HG03045 (cell line): ENCODE results near the gene EPM2A.
A peak's percentile ranks its signal among the peaks of the same experiment; 100 is the strongest.

Experiments used
- ATAC-seq: cut with Tn5 transposase; IDR thresholded peaks from one replicate; pipeline ENCODE4 v1.9.1; 2021; ENCODE audit warnings: mild to moderate bottlenecking, moderate library complexity; ENCODE audit not compliant: unreplicated experiment

The EPM2A gene

DNA sequence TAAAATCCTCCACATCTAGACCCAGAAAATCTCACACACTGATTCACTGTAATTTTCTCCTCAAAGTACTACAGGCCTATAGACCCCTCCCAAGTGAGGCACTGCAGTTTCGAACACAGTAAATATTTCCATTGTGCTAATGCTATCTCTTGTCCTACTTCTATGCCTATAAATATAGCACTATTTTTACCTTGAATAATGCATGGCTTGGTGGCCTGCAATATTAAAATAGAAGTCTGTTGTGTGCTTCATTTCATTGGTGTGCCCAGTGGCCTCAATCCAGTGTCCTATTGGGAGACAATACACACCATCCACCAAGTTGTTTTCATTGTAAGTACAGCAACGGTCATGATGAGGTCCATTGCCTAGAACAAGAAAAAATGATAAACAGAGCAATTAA lies 49.4 kb downstream of the EPM2A start:
- no peak for ATAC-seq

DNA sequence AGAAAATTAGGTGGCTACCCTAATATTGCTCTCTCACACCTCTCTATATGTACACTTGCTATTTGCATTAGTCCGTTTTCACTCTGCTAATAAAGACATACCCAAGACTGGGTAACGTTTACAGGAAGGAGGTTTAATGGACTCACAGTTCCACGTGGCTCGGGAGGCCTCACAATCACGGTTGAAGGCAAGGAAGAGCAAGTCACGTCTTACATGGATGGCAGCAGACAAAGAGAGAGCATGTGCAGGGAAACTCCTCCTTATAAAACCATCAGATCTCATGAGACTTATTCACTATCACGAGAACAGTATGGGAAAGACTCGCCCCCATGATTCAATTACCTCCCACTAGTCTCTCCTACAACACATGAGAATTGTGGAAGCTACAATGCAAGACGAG lies 53.4 kb downstream of the EPM2A start:
- ATAC-seq = no peak

DNA sequence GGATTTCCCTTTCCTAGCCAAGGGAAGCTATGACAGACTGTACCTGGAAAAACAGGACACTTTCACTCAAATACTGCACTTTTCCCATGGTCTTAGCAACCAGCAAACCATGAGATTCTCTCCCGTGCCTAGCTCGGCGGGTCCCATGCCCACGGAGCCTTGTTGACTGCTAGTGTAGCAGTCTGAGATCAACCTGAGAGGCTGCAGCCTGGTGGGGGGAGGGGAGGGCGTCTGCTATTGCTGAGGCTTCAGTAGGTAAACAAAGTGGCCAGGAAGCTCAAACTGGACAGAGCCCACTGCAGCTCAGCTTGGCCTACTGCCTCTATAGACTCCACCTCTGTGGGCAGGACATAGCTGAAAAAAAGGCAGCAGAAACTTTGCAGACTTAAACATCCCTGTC lies 61.8 kb downstream of the EPM2A start:
- no peak for ATAC-seq

DNA sequence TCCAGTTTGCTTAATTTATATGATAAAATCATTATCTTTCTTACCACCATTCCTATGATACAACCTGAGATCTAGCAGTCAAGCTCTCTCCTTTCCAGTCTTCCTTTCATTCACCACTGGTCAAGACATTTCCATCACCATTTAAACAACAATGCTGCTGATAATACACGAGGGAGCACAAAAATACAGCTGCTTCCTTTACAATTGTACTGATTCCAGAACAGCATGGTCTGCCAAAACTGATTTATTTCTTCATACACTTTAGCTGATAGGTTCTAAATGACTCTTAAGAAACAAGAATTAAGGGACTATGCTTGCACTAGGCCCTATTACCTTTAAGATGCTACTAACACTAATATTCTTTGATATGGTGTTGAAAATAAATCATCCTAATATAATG lies 65.0 kb downstream of the EPM2A start:
- no peak for ATAC-seq

DNA sequence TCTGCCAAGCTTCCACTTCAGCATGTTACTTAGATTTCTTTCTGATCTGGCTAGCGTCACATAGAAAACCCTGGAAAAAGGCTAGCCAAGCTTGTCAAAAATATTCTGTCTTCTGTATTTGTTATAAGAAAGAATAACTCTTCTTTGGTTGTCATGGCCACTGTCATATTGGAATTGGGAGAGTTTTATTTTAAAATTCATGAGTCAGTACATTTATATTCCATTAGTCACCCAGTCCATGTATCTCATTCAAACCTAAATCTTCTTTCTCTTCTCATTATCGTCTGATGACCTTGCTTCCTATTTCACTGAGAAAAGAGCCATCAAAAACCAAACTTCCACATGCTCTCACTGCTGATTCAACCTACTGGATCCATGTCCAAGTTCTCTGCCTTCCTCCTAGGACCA lies 65.7 kb downstream of the EPM2A start:
- no peak for ATAC-seq

DNA sequence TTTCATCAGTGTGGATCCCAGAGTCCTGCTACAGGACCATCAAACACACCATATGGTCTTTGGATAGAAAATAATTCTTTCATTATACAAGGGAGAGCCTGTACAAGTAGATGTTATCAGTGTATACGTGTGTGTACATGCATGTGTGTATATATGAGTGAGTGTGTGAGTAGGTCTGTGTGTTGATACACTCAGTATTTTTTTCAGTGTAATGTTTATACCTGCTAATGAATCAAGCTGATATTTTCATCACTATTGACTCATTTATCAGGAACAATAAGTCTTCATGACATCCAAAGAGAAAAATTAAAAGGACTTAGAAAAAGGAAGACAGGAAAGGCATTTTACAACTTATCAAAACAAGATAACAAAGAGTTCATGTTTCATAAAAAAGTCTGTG lies 66.5 kb downstream of the EPM2A start:
- ATAC-seq = no peak

DNA sequence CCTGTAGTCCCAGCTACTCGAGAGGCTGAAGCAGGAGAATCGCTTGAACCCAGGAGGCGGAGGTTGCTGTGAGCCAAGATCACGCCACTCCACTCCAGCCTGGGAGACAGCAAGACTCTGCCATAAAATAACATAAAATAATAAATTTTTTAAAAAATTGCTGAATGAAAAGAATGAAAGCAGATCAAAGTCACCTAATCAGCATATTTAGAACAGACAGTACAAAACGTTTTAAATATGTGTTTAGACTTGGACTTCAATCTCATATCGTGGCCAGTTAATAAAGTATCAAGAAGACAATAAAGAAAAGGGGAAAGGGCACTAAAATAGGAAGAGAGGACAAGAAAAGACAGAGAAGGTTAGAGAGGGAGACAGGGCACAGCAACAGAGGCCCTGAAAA lies 74.6 kb downstream of the EPM2A start:
- no peak for ATAC-seq

DNA sequence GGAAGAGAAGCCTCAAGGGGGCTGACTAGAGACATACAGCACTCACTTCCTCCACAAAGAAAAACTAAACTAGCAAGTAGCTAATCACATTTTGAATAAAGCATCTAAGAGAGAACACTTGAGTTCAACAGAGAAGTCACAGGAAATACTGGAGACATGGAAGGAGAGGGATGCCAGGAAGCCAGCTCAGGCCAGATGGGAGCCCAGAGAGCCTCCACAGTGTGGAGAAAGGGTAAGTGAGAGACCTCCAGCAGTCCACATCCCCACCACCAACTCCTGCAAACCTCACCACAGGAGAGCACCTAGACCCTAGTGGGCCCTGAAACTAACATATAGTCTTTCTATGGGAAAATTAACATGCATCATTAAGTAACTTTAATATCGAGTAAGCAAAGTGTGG lies 79.2 kb downstream of the EPM2A start:
- no peak for ATAC-seq

DNA sequence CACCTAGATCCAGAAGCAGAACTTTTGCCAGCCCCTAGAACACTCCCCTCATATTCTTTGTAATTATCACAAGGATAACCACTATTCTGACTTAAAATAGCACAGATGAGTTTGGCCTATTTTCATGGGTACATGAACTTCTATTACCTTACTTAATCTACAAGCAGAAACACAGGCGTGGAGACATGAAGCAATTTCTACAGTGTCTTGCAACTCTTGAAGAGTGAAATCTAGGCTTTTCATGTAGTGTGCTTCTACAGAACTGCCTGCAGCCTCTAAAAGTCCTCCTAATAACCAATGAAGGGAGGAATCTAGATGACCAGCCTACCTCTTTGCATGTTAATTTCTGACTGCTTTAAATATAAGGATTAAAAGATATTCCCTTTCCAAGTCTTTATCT lies 82.7 kb downstream of the EPM2A start:
- ATAC-seq = no peak

DNA sequence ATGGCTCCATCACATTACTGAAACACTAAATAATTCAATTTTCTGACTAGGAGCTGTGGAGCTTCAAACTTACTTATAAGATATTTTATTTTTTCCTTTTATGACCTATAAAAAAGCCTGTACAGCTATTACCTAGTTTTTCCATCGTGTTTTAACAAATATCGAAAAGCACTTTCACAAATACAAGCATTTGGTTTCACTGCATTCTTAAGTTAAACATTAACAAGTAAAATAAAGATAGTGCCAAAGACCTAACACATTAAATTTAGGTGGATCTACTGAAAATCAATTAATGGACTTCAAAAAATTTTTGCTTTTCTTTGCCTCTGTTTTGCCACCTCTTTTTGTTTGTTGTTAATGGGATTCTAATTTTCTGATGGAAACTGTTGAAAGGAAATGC lies 83.3 kb downstream of the EPM2A start:
- no peak for ATAC-seq

DNA sequence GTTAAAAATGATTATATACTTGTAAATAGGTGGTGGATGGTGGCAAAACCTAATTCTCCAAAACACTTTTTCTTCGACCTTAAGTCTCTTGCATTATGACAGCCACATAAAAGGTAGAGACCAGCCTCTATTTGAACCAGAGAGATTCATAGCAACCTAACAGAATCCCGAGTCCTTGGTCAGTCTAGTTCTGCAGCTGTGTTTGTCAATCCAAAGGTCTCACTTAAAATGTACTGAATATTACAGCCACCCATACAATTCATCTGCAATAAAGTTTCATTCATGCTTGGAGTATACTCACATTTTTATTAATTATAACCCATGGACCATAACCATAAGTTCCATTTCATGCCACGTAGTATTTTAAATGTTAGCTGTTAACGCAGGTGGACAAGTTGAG lies 87.2 kb downstream of the EPM2A start:
- ATAC-seq = no peak

DNA sequence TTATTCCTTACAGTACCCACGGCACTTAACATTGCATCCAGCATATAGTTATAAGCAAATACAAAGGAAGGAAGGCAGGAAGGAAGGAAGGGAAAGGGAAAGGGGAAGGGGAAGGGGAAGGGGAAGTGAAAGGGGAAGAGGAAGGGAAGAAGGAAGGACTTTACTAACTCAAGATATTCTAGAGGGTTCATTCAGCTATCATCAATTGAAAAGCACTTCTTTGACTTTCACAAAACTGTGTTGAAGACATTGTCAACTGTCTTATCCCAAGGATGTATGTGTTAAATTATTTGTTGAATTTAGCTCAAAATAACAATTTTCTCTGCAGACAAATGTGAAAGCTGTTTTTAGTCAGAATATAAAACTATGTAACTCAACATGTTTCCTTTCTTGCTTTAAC lies 87.7 kb downstream of the EPM2A start:
- no peak for ATAC-seq

DNA sequence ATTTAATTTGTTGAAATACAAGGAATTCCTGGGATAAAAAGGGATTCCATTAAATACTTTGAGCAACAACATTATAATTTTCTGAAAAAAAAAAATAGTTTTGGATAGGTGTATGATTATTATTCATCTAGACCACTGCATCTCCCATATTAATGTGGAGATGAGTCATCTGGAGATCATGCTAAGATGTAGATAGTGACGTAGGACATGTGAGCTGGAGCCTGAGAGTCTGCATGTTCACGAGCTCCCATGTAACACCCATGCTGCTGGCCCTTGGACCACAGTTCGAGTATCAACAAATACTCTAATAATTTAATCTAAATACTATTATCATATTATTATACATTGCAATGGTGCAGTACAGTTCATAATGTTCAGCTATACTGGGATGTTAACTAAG lies 91.6 kb downstream of the EPM2A start:
- no peak for ATAC-seq

DNA sequence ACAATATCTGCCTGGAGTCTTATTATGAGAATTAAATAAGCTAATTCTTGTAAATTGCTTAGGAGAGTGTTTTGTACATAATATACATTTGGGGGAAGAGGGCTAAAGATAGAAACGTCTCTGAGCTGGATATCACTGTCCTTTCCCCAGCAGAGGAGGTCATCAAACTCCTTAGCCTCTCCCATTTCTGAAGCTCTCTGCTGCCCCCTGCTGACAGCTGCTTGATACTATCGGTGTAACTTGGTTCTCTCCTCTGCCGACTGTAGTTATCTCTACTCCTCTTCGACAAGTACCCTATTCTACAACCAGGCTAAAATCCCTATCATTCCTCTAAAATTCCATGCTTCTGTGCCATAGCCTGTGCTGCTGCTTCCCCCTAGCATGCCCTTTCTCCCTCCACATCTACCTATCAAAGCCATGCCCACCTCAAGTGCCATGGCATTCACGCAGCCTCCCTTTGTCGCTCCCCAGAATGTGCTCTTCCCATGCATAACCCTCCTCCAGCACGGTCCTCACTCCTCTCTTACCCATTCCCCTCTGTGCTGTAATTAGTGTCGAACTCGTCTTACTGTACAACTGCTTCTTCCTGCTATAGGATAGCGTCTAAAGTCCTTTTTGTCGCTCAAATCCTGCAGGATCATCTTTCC lies 101.2 kb downstream of the EPM2A start:
- ATAC-seq = peak; percentile 92

DNA sequence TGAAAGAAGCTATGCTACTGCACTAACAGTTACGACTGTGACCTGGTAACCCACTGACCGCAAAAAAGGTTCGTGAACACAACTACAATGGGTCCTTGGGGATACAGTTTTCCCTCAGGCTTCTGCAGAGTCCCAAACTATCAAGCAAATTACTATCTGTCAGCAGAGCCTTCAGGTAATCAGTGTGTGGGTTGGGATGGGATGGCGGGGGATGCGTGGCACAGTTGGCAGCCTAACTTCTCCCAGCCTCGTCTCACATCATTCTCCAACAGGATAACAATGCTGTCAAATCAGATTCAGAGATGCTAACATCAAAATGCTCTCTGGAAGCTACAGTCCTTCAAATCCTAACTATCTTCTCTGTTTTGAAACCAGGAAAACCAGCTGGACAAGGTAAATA lies 102.3 kb downstream of the EPM2A start:
- ATAC-seq = no peak

DNA sequence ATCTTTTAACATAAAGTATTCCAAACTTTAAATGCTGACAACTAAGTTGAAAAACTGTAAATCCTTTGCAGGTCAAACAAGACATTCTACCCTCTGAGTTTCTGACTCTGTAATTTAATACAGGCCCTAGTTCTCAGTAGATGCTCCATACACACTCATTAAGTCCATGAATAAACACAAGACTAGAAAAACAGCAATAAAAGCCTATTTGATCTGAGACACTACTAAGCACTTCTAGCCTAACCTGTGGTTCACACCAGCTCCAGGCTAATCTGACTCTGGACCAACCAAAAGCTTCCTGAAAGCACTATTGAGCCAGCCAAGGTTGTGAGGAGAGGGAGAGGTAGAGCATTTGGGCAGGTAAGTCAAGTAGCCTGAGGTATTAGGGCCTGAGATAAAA lies 103.9 kb downstream of the EPM2A start:
- no peak for ATAC-seq

DNA sequence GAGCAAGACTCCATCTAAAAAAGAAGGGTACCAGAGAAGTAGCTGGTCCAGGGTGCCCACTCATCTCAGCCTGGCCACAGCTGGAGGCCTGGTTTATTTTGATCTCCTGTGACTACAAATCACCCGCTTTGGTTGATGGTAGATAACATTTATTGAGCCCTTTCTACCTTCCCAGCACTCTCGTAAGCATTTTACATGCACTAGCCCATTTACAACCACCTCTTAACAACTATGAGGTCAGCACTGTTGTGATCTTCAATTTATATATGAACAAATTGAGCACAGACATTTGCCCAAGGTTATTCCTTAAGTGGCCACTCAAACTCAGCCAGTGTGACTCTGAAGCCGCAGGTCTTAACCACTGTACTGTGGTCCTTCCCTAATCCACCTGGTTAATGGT lies 104.7 kb downstream of the EPM2A start:
- ATAC-seq = no peak

DNA sequence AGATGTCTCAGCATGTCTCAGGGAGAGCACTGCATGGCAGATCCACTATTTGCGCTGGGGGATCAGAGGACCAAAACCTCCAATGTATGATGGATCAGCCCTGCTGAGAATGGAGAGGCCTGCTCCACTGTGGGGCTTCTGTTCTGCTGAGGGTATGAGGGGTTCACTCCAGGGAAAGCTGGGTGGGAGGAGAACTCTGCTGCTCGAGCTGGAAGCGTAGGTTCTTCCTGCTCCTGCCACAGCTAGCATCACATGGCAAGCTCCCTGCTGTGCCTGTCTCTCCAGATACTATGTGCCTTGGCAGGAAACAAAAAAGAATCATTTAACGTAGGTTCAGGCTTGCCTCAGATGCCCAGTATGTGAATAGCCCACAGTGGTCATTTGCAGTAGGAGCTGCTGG lies 105.8 kb downstream of the EPM2A start:
- ATAC-seq = no peak

DNA sequence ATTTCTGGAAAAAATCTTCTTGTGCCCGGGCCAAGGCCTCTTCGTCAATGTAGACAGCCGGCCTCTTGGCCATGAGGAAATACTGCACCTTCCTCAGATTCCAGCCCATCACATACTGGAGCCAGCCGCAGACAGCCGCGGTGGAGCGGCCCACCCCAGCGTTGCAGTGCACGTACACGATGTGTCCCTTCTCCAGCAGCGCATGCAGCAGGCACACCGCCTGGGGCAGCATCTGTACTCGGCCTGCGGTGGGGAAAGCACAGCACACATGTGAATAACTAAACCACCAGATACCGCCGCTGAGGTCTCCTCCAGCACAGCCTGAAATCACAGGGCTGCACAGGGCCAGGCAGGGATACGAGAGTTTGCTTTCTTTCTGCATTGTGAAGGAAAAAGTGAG lies 107.9 kb downstream of the EPM2A start:
- no peak for ATAC-seq

DNA sequence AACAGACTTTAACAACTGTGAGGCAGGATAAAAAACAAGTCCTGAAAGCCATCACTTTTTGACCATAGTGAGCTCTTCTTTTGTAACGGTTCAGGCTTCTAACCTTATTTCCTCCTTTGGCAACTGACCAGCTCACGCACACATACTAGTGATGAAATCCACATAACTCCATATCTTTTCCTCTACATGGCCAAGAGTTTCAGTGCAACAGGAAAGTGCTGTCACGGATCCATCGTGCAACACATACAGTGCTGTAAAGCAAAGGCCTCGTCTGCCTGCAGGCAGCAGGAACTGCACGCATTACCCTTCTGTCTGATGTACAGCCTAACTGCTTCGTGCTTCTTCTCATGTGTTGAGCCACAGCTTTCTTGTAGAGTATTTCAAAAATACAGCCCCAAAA lies 108.5 kb downstream of the EPM2A start:
- ATAC-seq = no peak

DNA sequence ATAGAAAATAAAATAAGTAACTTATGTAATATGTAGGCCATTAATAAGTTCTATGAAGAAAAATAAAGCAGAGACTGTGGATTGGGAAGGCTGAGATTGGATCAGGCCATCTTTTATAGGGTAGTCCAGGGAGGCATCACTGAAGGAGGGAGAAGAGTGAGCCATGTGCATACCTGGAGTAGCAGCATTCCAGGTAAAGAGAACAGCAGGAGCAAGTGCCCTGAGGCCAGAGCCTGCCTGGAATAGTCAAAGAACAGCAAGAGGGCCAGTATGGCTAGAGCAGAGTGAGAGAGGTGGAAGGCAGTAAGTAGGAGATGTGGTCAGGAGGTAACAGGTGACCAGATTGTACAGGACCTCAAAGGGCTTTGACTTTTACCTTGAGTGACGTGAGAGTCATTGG lies 112.1 kb downstream of the EPM2A start:
- ATAC-seq = no peak

DNA sequence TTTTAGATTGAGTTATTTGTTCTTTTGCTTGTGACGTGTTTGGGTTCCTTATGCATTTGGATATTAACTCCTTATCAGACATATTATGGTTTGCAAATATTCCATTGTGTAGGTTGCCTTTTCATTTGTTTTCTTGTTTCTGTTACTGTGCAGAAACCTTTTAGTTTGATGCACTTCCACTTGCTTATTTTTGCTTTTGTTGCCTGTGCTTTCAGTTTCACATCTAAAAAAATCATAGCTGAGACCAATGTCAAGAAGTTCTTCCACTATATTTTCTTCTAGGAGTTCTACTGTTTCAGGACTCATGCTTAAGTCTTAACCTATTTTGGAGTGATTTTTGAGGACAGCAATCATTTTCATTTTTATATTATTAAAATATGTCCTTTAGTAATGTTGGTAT lies 113.5 kb downstream of the EPM2A start:
- no peak for ATAC-seq

DNA sequence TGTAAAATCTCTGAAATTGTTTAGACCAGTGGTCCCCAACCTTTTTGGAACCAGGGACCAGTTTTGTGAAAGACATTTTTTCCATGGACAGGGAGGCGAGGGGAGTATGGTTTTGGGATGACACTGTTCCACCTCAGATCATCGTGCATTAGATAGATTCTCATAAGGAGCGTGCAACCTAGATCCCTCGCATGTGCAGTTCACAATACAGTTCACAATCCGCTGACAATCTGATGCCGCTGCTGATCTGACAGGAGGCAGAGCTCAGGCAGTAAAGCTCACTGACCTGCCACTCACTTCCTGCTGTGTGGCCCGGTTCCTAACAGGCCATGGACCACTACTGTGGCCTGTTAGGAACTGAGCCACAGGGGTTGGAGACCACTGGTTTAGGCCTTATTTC lies 115.2 kb downstream of the EPM2A start:
- no peak for ATAC-seq

DNA sequence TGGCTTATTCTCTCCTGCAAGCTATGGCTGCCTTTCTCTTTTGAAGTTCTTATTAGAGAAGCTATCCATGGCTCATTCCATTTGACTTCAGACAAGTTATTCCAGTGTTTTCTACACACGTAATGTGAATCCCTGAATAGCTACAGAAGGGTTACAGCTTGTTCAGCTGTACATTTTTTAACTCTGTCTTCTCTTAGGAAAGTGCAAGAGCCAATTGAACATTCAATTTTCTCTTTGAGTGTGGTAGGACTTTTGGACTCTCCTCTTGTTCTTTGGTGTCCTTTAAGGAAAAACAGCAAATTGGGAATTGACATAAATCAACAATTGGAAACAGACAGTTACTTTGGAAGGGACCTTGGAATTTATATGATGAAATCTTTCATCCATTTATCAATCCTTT lies 125.8 kb downstream of the EPM2A start:
- ATAC-seq = no peak
